Glutamatergic neuron (in vitro differentiated cells): ENCODE data around the gene PALLD. TPM values are rescaled to one million over a fixed set of nuclear protein-coding genes. Genes with fewer than 3 reads are reported as not detected.

ENCODE experiments used
- DNase-seq: peaks from one replicate; pipeline ENCODE4 v3.0.0; 2022
- H3K27ac Mint-ChIP-seq: one replicate; pipeline ENCODE4 v1.8.0; 2020; ENCODE audit warnings: mild to moderate bottlenecking, mixed read lengths, inconsistent platforms; ENCODE audit not compliant: unreplicated experiment
- H3K27me3 Mint-ChIP-seq: one replicate; pipeline ENCODE4 v1.8.0; 2020; ENCODE audit warnings: mild to moderate bottlenecking, moderate library complexity, mixed read lengths, inconsistent platforms; ENCODE audit not compliant: unreplicated experiment
- H3K36me3 Mint-ChIP-seq: one replicate; pipeline ENCODE4 v1.8.0; 2020; ENCODE audit warnings: mild to moderate bottlenecking, mixed read lengths, inconsistent platforms; ENCODE audit not compliant: unreplicated experiment
- H3K4me1 Mint-ChIP-seq: one replicate; pipeline ENCODE4 v1.8.0; 2020; ENCODE audit warnings: mild to moderate bottlenecking, low read depth, mixed read lengths, inconsistent platforms; ENCODE audit not compliant: unreplicated experiment
- H3K4me3 Mint-ChIP-seq: one replicate; pipeline ENCODE4 v1.8.0; 2020; ENCODE audit warnings: mild to moderate bottlenecking, mixed read lengths, inconsistent platforms; ENCODE audit not compliant: unreplicated experiment
- H3K9me3 Mint-ChIP-seq: one replicate; pipeline ENCODE4 v1.8.0; 2020; ENCODE audit warnings: mild to moderate bottlenecking, moderate library complexity, mixed read lengths, inconsistent platforms; ENCODE audit not compliant: unreplicated experiment
- CTCF ChIP-seq: fragments of 200-600 bp; sonication (generic); IDR thresholded peaks from one replicate; pipeline ENCODE4 v1.5.0; 2021; ENCODE audit not compliant: partially characterized antibody, unreplicated experiment
- total RNA-seq: library from RNA; stranded (reverse); fragmentation: NEBNext Ultra II Directional; extraction: Animal tissue kit (Norgen Biotek cat#: 25700); gene quantifications from one replicate; pipeline ENCODE4 v1.2.1, GENCODE V29; 2021; ENCODE audit not compliant: unreplicated experiment

PALLD gene
- total RNA-seq, 1 donor from 2014 or later, result 37.5 TPM

GRCh38 chr4:168751263-168752225, 254.7 kb downstream of the PALLD start:
- no peak for DNase-seq
- Mint-ChIP-seq H3K9me3 (peaks cover 3% of the 10 kb centered on the region), H3K27me3 (no peaks in the 10 kb centered on the region), H3K36me3 (no peaks in the 10 kb centered on the region), H3K4me1 (no peaks in the 10 kb centered on the region), H3K4me3 (no peak overlapping the region), H3K27ac (no peak overlapping the region)
- no peak for TF ChIP-seq CTCF

GRCh38 chr4:168755598-168756477, 259.0 kb downstream of the PALLD start:
- Mint-ChIP-seq H3K36me3 (no peaks in the 10 kb centered on the region), H3K4me3 (no peak overlapping the region), H3K27me3 (peaks cover 1% of the 10 kb centered on the region), H3K4me1 (no peaks in the 10 kb centered on the region), H3K27ac (no peak overlapping the region), H3K9me3 (peaks cover 3% of the 10 kb centered on the region)
- DNase-seq, result no peak
- TF ChIP-seq CTCF, result no peak

- Mint-ChIP-seq H3K27me3 (peaks cover 1% of the 10 kb centered on the region), H3K4me3 (no peak overlapping the region), H3K36me3 (no peaks in the 10 kb centered on the region), H3K4me1 (no peaks in the 10 kb centered on the region), H3K9me3 (peaks cover 3% of the 10 kb centered on the region), H3K27ac (no peak overlapping the region)
- no peak for DNase-seq
- TF ChIP-seq CTCF, result no peak
Measured at GRCh38 chr4:168757500-168757899, 260.6 kb downstream of the PALLD start.

- H3K36me3 Mint-ChIP-seq, result no peaks in the 10 kb centered on the region
- no peak overlapping the region for H3K27ac Mint-ChIP-seq
- H3K27me3 Mint-ChIP-seq, result peaks cover 1% of the 10 kb centered on the region
- H3K4me3 Mint-ChIP-seq, result no peak overlapping the region
- TF ChIP-seq CTCF, result no peak
- DNase-seq, result no peak
- peaks cover 3% of the 10 kb centered on the region for H3K9me3 Mint-ChIP-seq
- H3K4me1 Mint-ChIP-seq, result no peaks in the 10 kb centered on the region
Measured at GRCh38 chr4:168758351-168758876, 261.6 kb downstream of the PALLD start.
